ENCODE measurements around the gene SEPTIN10.
"Not testable (repeated sequence)": the region's sequence is repeated elsewhere in the genome, so short reads cannot be mapped to it uniquely, and the experiment has no call there.

The SEPTIN10 gene

GRCh38 chr2:109542384-109542783 is 71.4 kb downstream of the SEPTIN10 start:
- DNase-seq, result no peak

GRCh38 chr2:109538546-109538945 is 75.2 kb downstream of the SEPTIN10 start:
- no peak for DNase-seq

- no peak for DNase-seq
Measured at GRCh38 chr2:109537565-109538222, 76.1 kb downstream of the SEPTIN10 start.

DNA sequence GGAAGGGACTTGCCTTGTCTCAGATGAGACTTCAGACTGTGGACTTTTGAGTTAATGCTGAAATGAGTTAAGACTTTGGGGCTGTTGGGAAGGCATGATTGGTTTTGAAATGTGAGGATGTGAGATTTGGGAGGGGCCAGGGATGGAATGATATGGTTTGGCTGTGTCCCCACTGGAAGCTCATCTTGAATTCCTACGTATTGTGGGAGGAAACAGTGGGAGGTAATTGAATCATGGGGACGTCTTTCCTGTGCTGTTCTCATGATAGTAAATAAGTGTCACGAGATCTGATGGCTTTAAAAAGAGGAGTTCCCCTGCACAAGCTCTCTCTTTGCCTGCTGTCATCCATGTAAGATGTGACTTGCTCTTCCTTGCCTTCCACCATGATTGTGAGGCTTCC is 77.2 kb downstream of the SEPTIN10 start:
- DNase-seq, result not testable (repeated sequence)

DNA sequence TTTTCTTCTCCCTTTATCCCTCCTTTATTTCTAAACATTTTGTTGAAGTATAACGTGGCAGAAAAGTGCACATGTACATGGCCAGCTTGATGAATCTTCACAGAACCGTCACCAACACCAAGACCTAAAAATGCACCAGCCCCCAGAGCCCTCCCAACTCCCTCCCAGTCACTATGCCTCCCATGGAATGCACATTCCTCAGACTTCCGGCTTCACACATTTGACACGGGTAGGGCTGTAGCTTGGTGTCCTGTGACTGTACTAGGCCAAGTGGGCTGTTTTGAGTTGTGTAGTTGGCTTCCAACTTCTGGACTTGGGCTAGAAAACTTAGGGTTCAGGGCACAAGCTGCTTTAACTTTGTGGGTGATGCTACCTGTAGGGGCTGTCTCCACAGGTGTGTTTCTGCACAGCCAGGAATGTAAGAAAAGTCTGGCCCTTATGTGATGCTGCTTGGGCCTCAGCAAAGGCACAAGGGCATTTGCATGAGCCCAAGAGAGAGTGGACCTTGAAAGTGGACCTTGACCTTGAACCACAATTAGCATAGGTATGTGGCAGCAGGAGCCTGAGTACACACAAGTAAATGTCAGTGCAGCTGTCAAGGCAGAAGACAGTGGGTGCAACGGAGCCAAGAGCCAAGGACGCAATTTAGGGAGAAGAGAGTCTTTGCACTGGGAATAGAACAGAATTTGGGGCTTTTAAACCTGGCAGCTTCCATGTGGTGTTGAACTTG is 78.4 kb downstream of the SEPTIN10 start:
- no peak for DNase-seq

DNA sequence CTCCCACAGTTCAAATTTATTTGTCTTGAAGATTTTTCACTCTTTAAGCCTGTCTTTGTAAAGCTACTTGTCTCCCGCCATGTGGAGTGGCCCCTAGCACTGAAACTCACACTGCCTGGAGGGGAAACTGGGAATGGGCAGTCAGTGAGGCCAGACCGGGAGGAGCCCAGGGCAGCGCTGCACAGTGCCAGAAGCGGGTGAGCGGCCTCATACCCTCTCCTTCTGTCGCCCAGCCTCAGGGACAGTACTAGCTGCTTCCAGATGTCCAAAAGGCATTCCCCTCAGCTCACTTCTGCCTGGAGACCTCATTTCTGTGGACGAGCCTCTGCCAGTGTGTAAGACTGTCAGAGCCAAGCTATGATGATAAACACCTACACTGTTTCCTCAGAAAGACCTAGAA is 79.9 kb downstream of the SEPTIN10 start:
- no peak for DNase-seq

DNA sequence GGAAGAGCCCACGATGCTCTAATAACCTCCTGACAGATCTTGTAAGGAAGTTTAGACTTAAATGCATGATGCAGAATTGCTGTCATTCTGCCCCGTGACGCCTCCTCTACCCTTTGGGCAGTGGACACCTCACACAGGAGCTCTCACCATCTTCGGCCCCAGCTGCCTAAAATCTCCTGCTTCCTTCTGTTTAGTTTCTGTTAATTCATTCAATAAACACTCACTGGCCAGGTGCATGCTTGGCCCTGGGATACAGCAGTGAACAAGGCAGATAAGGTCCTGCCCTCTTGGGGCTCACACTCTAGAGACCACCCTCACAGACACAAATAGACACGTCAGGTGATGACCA is 81.1 kb downstream of the SEPTIN10 start:
- no peak for DNase-seq

DNA sequence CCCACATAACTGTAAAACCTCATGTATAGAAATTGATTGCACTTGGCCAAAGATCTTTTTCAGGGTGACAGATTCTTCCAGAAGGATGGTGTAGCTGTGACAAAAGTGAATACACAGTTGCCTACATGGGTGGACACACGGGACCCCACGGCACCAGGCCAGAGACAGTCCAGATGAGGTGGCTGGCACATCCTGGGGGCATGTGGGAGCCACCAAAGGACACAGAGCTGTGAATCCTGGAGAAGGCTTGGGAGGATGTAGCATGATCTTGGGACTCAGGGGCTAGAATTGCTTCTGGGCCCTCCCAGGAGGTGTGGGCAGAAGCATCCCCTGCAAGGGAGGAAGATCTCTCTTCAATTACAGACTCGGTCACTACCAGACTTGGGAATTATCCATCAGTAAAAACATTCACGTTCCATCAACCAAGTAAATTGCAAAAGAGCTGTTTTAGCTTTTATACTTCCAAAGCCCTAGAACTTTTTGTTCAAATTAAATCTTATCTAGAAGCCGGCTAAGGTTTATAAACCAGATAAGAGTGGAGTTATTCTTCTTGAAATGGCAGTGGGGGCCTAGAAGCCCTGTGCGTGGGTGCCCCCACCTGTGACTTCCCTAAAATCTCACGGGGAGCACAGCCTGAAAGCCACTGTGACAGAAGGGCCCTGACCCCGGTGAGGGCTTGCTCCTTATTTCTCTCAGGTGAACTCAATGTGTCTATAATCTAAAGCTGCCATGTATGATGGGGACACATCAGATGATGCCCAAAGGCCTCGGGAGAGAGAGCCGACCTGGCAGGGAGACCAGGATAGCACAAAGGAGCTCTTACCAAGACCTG is 81.7 kb downstream of the SEPTIN10 start:
- no peak for DNase-seq

GRCh38 chr2:109531221-109531620 is 82.5 kb downstream of the SEPTIN10 start:
- DNase-seq, result no peak

DNA sequence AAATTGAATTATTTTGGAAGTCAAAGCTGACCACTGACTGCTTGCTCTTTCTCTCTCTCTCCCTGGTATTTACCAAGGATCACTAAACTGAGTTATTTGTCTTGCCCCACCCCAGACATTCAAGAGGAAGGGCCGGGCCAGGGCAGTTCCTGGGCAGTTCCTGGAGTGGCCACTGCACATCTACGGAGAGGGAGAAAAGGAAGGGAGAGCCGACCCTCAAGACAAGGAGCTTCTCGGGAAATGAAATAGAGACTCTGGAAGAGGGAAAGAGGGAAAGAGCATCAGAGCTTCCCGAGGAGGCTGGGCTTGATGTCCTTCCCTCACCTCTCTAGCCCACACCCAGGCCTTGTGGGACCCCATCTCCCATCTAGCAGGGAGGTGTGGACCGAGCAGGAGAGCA is 83.1 kb downstream of the SEPTIN10 start:
- DNase-seq, result no peak

DNA sequence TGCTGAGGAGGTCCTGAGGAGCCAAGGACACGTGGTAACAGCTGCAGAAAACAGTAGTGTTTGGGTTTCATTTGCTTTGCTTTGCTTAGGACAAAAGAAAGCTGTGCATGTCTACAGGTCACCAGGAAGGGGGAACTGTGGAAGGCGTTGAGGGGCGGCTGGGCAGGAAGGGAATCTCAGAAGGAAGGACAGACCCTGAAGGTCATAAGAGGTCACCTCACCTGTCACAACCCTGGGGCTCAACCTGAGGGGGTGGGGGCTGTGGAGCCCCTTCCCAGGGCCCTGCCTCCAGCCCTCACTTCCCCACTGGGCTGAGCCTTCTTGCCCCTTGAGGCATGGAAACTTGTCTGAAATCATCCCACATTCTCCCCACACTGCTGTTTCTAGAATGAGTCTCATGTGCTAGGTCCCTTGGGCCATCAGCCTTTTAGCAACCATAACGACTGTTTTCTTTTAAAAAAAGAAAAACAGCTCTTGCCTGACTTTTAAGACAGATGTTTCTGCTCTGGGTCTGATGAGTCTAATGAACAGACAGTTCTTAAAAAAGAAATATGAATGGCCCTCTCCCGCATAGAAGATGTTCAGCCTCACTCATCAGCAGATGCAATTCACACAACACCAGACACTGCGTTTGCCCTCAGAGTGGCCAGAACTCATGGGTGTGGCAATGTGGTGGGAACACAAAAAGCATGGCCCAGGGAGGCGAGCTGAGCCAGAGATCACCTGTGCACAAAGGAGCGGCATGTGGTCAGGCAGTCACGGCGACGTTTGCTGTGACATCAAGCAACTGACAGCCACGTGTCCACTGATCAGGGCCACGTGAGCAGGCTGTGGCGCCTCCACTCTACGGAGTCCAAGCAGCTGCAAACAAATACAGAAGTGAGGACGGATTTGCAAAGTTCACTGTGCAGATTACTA is 84.0 kb downstream of the SEPTIN10 start:
- no peak for DNase-seq

DNA sequence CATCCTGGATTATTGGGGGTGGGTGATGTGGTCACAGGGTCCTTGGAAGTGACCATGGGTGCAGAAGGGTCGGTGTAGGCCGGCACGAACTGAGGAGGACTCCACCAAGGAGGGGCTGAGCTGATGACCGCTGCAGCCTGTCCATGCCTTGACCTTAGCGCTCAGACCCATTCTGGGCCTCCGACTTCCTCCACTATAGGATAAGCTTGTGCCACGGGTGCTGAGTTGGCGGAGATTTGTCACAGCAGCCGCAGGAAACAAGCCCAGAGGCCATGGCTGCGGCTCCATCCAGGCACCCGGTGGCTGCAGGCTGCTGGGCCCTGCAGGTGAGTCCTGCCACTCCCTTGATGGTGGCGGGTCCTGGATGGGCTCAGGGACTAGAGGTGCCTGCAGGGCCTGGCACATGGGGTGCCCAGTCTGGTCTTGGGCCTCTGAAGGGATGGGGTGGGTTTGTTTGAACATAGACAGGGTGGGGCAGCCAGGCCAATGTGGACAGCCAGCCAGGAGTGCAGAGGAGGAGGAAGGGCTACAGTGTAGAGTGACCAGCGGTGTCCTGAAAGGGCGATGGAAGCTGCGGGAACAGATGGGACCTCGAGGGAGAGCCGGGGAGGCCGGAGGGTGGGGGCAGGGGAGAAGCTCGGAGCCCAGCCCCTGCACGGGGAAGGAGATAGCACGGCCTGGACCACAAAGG is 84.8 kb downstream of the SEPTIN10 start:
- DNase-seq, result no peak

DNA sequence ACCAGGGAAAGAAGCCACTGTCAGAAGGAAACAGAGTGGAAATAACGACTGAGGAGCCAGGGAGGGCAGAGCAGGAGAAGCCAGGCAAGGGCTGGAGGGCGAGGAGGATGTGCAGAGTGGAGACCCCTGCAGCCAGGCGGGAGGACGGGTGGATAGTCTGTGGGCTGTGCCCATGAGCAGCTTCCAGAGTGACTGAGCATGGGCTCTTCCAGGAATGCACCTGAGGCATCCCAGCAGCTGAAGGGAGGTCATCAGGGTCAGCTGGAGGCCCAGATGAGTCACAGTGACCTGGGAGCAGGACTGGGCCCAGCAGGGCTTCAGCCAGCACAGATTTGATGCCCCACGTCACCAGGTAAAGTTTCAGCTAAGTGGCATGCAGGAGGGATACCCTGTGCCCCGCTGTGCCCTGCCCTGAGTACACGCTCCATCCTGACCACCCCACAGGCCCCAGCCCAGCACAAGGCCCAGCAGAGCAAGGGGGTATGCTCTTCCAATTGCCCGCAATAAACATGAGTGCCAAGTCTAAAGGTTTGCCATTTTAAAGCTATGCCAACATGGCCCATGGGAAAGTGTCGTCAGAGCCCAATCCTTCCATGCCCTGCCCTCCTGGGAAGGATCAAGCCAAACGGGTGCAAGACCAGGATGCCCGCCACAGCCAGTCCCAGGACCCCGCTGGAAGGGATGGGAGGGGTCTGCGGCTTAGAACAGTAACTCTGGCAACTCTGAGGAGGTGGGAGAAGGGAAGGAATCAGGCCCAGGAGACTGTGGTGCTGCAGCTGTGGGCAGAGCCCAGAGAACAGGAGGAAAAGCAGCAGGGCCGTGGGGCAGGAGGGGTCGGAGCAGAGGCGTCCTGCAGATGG is 85.7 kb downstream of the SEPTIN10 start:
- no peak for DNase-seq

DNA sequence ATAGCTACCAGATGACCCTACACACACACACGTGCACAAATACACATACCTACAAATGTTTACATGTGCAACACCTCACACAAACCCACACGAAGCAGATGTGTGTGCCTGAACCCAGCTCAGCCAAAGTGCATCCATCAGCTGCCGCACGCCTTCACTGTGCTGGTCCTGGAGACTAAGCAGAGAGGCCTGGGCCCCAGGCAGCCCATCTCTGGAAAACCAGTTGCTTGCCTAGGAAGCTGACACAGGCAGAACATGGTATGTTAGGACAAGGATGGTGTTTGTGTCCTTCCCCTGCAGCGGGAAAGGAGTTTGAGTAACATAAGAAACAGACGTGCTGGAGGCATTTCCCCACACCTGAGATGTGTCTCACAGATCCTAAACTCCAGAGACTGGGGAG is 86.7 kb downstream of the SEPTIN10 start:
- no peak for DNase-seq

GRCh38 chr2:109526442-109526970 is 87.3 kb downstream of the SEPTIN10 start:
- DNase-seq, result no peak

GRCh38 chr2:109525836-109526235 is 87.9 kb downstream of the SEPTIN10 start:
- no peak for DNase-seq

DNA sequence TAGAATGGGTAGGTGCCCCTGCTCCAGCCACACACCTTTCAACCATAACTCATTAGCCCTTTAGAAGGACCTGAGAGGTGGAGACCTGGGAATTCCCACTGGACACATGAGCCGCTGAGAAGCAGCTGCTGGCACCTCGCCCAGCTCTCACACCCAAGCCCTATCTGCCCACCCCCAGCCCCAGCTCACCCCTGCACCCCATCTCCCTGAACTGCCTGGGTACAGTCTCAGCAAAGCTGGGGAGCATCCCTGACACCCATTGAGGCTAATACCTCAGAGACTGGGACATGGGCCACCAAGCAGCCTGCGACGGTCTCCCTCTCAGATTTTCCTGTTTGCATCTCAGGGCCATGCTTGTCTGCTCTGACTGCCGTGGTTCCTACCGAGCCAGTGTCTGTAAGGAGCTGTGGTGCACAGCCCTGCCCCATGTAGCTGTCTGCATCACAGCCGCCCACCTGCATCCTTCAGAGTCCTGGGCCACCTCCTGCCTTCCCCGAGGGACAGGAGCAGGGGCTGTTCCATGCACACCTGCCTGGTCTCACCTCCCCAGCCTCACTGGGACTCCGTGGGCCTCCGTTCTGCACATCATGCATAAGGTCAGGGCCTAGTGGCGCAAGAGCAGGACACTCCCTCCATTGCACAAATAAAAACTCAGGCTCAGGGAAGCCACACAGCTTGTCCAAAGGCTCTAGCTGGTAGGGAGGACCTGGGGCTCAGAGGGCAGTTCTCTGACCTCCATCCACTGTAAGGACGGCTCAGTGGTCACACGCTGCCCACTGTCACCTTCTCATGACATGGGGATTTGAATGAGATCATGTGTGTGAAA is 90.0 kb downstream of the SEPTIN10 start:
- no peak for DNase-seq

DNA sequence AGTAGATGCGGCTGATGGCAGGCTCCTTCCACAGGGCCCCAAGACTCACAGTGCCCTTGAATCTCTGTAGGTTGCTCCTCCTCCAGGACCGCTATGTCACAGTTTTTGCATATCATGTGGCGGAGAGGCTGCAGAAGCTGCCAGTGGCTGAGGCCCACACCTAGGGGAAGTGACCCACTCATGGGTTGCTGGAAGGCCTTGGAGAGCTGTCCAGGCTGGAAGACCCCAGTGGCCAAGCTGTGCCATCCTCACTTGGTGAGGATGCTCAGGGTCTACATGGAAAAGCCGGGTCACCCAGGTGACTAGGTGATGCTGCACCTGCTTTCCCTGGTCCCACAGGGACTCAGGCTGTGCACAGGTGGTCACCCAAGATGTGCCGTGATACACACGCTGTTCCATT is 90.6 kb downstream of the SEPTIN10 start:
- DNase-seq, result no peak

DNA sequence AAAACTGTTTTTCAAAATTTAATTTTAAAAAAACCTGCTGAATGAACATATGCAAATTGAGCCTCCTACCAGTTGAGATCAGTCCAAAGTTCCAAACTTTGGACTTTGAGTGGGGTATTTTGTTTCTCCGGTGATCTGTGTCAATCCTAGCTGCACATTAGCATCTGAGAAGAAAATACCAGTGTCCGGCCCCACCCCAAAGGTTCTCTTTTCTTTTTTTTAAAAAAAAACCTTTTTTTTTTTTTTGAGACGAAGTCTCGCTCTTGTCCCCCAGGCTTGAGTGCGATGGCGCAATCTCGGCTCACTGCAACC is 91.7 kb downstream of the SEPTIN10 start:
- DNase-seq, result no peak
